ENCODE measurements around the gene MFSD12. TPM values are rescaled to one million over a fixed set of nuclear protein-coding genes. Genes with fewer than 3 reads are reported as not detected.

The MFSD12 gene
- polyA plus RNA-seq, 3 donors, result 47.9 to 150 (median 55.5) TPM

DNA sequence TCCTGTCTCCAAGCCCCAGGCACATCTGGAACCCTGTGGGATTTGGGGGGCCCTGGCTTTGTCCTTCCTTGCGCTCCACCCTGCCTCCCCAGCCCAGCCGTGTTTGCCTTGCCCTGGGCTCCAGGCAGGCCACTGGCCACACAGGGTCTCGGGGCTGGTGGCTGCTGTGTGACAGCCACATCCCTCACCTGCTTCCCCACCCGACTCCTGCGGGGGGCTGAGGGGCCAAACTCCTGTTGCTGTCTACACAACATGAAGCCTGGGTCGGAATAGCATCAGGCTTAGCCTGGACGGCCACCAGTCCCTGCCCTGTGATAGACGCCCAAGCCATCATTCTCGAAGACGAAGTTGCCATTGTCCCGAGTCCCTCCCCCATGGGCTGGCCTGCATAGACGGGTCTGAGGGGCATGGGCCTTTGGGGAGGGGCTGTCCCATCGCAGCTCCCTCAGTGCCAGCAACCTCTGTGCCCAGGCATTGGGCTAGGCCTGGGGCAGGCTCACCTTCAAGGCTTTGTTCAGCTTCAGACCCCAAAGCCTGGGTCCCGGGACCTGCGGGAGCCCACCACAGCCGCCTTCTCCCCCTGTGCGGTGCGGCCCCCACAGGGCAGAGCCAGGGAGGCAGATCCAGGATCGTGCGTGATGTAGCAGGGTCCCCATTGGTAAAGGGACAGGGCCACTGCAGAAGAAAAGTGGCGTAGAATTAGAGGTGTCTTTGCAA is 33.9 kb downstream of the MFSD12 start:
- Histone ChIP-seq H4K20me1 (ENCODE audit: insufficient read depth, low read length) (peaks cover 75% of the 10 kb centered on the region), H3K27ac (ENCODE audit: low read depth in 1 of 2, low read length in 2 of 2) (no peak overlapping the region), H3K4me1 (ENCODE audit: control insufficient read depth in 1 of 2, insufficient read depth in 2 of 2, low read length in 2 of 2) (no peaks in the 10 kb centered on the region), H2AFZ (ENCODE audit: insufficient read depth, low read depth, low read length, poor library complexity, severe bottlenecking) (no peak overlapping the region), H3K9me3 (replicated peaks in 1 of 2; ENCODE audit: control insufficient read depth in 1 of 2, insufficient read depth in 1 of 2, low read length in 2 of 2) (no peaks in the 10 kb centered on the region), H3K27me3 (ENCODE audit: control insufficient read depth in 2 of 2, insufficient read depth in 2 of 2, low read length in 2 of 2) (no peaks in the 10 kb centered on the region), H3K4me2 (replicated peaks; ENCODE audit: extremely low read depth, low read length, poor library complexity, severe bottlenecking) (no peak overlapping the region), H3K9ac (ENCODE audit: insufficient read depth, low read length, poor library complexity, severe bottlenecking) (no peak overlapping the region), H3K79me2 (ENCODE audit: insufficient read depth, low read length) (peaks cover 54% of the 10 kb centered on the region), H3K4me3 (replicated peaks in 1 of 3; ENCODE audit: low read depth in 2 of 3, low read length in 3 of 3) (no peak overlapping the region), H3K36me3 (replicated peaks in 1 of 2; ENCODE audit: control insufficient read depth in 1 of 2, insufficient read depth in 2 of 2, low read length in 2 of 2) (peaks cover 76 to 92% of the 10 kb centered on the region in 2 donors)
- TF ChIP-seq, protein P1, sequence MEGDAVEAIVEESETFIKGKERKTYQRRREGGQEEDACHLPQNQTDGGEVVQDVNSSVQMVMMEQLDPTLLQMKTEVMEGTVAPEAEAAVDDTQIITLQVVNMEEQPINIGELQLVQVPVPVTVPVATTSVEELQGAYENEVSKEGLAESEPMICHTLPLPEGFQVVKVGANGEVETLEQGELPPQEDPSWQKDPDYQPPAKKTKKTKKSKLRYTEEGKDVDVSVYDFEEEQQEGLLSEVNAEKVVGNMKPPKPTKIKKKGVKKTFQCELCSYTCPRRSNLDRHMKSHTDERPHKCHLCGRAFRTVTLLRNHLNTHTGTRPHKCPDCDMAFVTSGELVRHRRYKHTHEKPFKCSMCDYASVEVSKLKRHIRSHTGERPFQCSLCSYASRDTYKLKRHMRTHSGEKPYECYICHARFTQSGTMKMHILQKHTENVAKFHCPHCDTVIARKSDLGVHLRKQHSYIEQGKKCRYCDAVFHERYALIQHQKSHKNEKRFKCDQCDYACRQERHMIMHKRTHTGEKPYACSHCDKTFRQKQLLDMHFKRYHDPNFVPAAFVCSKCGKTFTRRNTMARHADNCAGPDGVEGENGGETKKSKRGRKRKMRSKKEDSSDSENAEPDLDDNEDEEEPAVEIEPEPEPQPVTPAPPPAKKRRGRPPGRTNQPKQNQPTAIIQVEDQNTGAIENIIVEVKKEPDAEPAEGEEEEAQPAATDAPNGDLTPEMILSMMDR (IDR thresholded peaks at IDR 0.05), result no peak
- DNase-seq, result no peak
- Mint-ChIP-seq H3K27me3 (ENCODE audit: low read depth in 3 of 3) (peaks cover 0 to 1% (median 0%) of the 10 kb centered on the region in 3 donors), H3K36me3 (peaks cover 41 to 74% of the 10 kb centered on the region in 2 donors), H3K9me3 (peaks cover 0 to 2% (median 0%) of the 10 kb centered on the region in 7 donors), H3K4me3 (no peak overlapping the region), H3K27ac (peak overlapping the region in 1 of 7 donors; percentile 58), H3K4me1 (no peaks in the 10 kb centered on the region)
- intact Hi-C loops (cut with micrococcal nuclease), result no loop called here
- 97% methylated on average over 20 of the region's 21 CpGs for WGBS (ENCODE audit: insufficient coverage)

DNA sequence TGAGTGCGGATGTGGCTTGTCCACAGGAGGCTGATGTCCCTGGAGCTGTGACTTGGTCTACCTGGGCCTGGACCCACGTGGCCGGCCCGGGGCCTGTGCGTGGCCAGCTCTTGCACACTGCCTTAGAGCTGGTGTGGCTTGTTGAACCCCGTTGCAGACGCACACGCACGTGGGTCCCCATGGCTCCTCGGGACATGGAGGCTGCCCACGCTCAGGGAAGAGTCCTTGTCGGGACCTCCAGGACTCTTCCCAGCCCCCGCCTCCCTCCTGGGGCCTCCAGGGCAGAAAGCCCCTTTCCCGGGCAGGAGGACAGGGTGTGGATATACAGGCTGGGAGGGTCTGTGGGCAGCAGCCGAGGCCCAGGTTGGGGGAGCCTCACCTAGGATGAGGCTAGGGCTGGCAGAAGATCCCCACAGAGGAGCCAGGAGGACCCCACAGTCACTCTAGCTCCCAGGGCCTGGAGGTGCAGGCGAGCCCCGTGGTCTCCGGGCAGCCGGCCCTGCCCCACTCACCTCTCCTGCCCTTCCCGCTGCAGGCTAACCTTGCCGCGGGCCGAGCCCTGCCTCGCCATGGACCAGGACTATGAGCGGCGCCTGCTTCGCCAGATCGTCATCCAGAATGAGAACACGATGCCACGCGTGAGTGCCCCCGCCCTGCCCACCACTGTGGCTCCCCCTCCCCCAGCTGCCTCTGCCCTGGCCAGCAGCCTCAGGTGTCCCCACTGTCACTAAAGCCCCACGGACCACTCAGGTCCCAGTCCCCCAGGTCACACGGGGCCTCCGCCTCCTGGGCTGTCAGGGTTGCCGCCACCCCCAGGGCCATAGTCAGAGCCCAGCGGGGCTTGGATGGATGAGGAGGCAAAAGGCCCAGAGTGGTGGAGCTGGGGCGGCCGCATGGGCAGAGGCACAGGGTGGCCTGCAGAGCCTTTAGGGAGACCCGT is 34.7 kb downstream of the MFSD12 start:
- intact Hi-C loops (cut with micrococcal nuclease), result no loop called here
- no peak for DNase-seq
- H3K4me2 ChIP-seq (replicated peaks; ENCODE audit: extremely low read depth, low read length, poor library complexity, severe bottlenecking), result no peak overlapping the region
- TF ChIP-seq, protein P1 (IDR thresholded peaks at IDR 0.05), result no peak
- no peaks in the 10 kb centered on the region for H3K4me1 ChIP-seq (ENCODE audit: control insufficient read depth in 1 of 2, insufficient read depth in 2 of 2, low read length in 2 of 2)
- H3K4me3 ChIP-seq (replicated peaks in 1 of 3; ENCODE audit: low read depth in 2 of 3, low read length in 3 of 3), result no peak overlapping the region
- H3K4me1 Mint-ChIP-seq, result no peaks in the 10 kb centered on the region
- peaks cover 72 to 89% of the 10 kb centered on the region in 2 donors for H3K36me3 ChIP-seq (replicated peaks in 1 of 2; ENCODE audit: control insufficient read depth in 1 of 2, insufficient read depth in 2 of 2, low read length in 2 of 2)
- peaks cover 63% of the 10 kb centered on the region for H3K79me2 ChIP-seq (ENCODE audit: insufficient read depth, low read length)
- H3K9me3 ChIP-seq (replicated peaks in 1 of 2; ENCODE audit: control insufficient read depth in 1 of 2, insufficient read depth in 1 of 2, low read length in 2 of 2), result no peaks in the 10 kb centered on the region
- no peak overlapping the region for H3K9ac ChIP-seq (ENCODE audit: insufficient read depth, low read length, poor library complexity, severe bottlenecking)
- 96% methylated on average over 34 of the region's 40 CpGs for WGBS (ENCODE audit: insufficient coverage)
- peaks cover 83% of the 10 kb centered on the region for H4K20me1 ChIP-seq (ENCODE audit: insufficient read depth, low read length)
- H3K27me3 ChIP-seq (ENCODE audit: control insufficient read depth in 2 of 2, insufficient read depth in 2 of 2, low read length in 2 of 2), result no peaks in the 10 kb centered on the region
- peaks cover 0 to 2% (median 0%) of the 10 kb centered on the region in 7 donors for H3K9me3 Mint-ChIP-seq
- H3K27ac Mint-ChIP-seq, result peak overlapping the region in 2 of 7 donors; percentile 7 to 25
- H3K4me3 Mint-ChIP-seq, result no peak overlapping the region
- no peak overlapping the region for H3K27ac ChIP-seq (ENCODE audit: low read depth in 1 of 2, low read length in 2 of 2)
- no peak overlapping the region for H2AFZ ChIP-seq (ENCODE audit: insufficient read depth, low read depth, low read length, poor library complexity, severe bottlenecking)
- peaks cover 41 to 75% of the 10 kb centered on the region in 2 donors for H3K36me3 Mint-ChIP-seq
- peaks cover 0 to 1% (median 0%) of the 10 kb centered on the region in 3 donors for H3K27me3 Mint-ChIP-seq (ENCODE audit: low read depth in 3 of 3)
